Caco-2 (cell line): Measurements from ENCODE around the gene TPM4. TPM values are rescaled to one million over a fixed set of nuclear protein-coding genes. Genes with fewer than 3 reads are reported as not detected.
"Not testable (repeated sequence)": the region's sequence is repeated elsewhere in the genome, so short reads cannot be mapped to it uniquely, and the experiment has no call there.

Experiments used
- BruUV-seq: library from RNA; stranded (reverse); fragments of 400-500 nt; replicated peaks from 2 replicates; lab custom pipeline; 2021; lab: Mats Ljungman, UMichigan
- CTCF ChIA-PET: fragments of 300-600 bp; sonication (Branson Sonifier 250); formaldehyde crosslinking; loops from one replicate; lab custom pipeline; 2022; ENCODE audit warnings: antibody characterized with exemption; lab: Charles Lee
- POLR2A ChIA-PET: fragments of 300-600 bp; sonication (Branson Sonifier 250); formaldehyde crosslinking; loops from one replicate; lab custom pipeline; 2022; ENCODE audit warnings: antibody characterized with exemption; lab: Charles Lee
- DNase-seq, 2 experiments: peaks; one replicate each; pipeline versions ENCODE4 v3.0.0 to v3.0.0-alpha.2; 2020 to 2022
- H3K27me3 ChIP-seq: replicated peaks from 2 replicates; pipeline ENCODE4 v1.6.0; 2011; ENCODE audit warnings: low read length; ENCODE audit not compliant: control insufficient read depth, insufficient read depth
- H3K36me3 ChIP-seq: 2 replicates; pipeline ENCODE4 v1.5.1; 2011; ENCODE audit warnings: low read length; ENCODE audit not compliant: control insufficient read depth, insufficient read depth
- H3K4me1 ChIP-seq: fragments of 250-450 bp; sonication (Bioruptor Pico); 2 replicates; pipeline ENCODE4 v1.5.1; 2020; ENCODE audit warnings: mild to moderate bottlenecking
- H3K4me3 ChIP-seq: 2 replicates; pipeline ENCODE4 v1.5.1; 2011; ENCODE audit warnings: low read depth, mild to moderate bottlenecking, control low read depth, low read length
- H3K9me3 ChIP-seq: fragments of 250-450 bp; sonication (Bioruptor Pico); 2 replicates; pipeline ENCODE4 v1.5.1; 2020; ENCODE audit warnings: mild to moderate bottlenecking, moderate library complexity
- H3K27ac Mint-ChIP-seq: one replicate; pipeline ENCODE4 v1.8.0; 2022; ENCODE audit warnings: mixed read lengths; ENCODE audit not compliant: unreplicated experiment
- H3K27me3 Mint-ChIP-seq: one replicate; pipeline ENCODE4 v1.8.0; 2022; ENCODE audit warnings: mixed read lengths; ENCODE audit not compliant: insufficient read depth, unreplicated experiment
- H3K36me3 Mint-ChIP-seq: one replicate; pipeline ENCODE4 v1.8.0; 2022; ENCODE audit warnings: mild to moderate bottlenecking, mixed read lengths; ENCODE audit not compliant: insufficient read depth, unreplicated experiment
- H3K4me1 Mint-ChIP-seq: one replicate; pipeline ENCODE4 v1.8.0; 2022; ENCODE audit warnings: low read depth, mixed read lengths; ENCODE audit not compliant: unreplicated experiment
- H3K4me3 Mint-ChIP-seq: one replicate; pipeline ENCODE4 v1.8.0; 2022; ENCODE audit warnings: mild to moderate bottlenecking, moderate library complexity, mixed read lengths; ENCODE audit not compliant: unreplicated experiment
- H3K9me3 Mint-ChIP-seq: one replicate; pipeline ENCODE4 v1.8.0; 2022; ENCODE audit warnings: mixed read lengths; ENCODE audit not compliant: unreplicated experiment
- intact Hi-C: fragments of 100-400 bp; cut with micrococcal nuclease; formaldehyde crosslinking; loops from one replicate; pipeline ENCODE4 v1.10.0; 2022; ENCODE audit not compliant: unreplicated experiment
- total RNA-seq: library from RNA; stranded (reverse); gene quantifications from 2 replicates; pipeline ENCODE4 v1.2.3, GENCODE V29; 2022
- TF ChIP-seq, protein P1 (sequence below), 2 experiments: fragments of 200-600 bp in 1 of 2; IDR thresholded peaks; 1 replicate in 1 of 2; 2 replicates in 1 of 2; pipeline versions ENCODE4 v1.5.1 to v1.8.0; 2011 to 2022; ENCODE audit warnings: antibody characterized with exemption in 1 of 2, control low read depth in 1 of 2, inconsistent platforms in 1 of 2, low read depth in 1 of 2, low read length in 1 of 2, mild to moderate bottlenecking in 1 of 2, moderate library complexity in 1 of 2; ENCODE audit not compliant: insufficient read depth in 1 of 2, severe bottlenecking in 1 of 2, unreplicated experiment in 1 of 2

TPM4 gene
- total RNA-seq, 1 experiment from 2014 or later, result 368 TPM

DNA sequence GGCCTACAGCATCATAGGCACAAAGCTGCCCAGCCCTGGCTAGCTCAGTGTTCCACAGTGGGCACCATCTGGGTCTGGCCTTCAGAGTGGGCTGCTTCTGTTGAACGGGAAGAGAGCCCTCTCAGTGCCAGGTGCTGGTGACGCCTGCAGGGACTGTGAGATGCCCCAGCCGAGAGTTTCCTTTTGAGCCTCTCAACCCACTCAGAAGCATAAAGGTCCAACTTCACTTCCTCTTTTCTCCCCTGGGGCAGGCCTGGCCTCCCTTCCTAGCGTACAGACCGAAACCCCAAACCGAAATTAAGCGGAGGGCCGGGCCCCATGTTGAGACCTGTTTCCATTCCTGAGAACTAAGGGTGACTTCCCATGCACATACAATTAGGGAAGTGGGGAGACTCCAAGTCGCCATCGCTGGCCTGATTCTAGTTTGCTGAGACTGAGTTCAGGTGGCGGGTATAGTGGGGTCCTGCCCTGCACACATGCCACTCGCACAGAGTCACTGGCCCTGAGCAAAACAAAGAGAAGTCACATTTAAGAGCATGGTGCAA lies 42.3 kb downstream of the TPM4 start:
- CTCF ChIA-PET, result no interaction called here
- Histone ChIP-seq H3K4me1 (peaks cover 17% of the 10 kb centered on the region), H3K27me3 (no peaks in the 10 kb centered on the region), H3K4me3 (no peak overlapping the region), H3K36me3 (peaks cover 3% of the 10 kb centered on the region), H3K9me3 (no peaks in the 10 kb centered on the region)
- peaks cover 12% of the 10 kb centered on the region for H3K4me1 Mint-ChIP-seq
- intact Hi-C loops, result no loop called here
- peaks cover 87% of the 10 kb centered on the region for H3K36me3 Mint-ChIP-seq
- H3K27me3 Mint-ChIP-seq, result no peaks in the 10 kb centered on the region
- no TSS peak for BruUV-seq
- H3K4me3 Mint-ChIP-seq, result no peak overlapping the region
- H3K27ac Mint-ChIP-seq, result no peak overlapping the region
- DNase-seq, result no peak
- TF ChIP-seq, protein P1, sequence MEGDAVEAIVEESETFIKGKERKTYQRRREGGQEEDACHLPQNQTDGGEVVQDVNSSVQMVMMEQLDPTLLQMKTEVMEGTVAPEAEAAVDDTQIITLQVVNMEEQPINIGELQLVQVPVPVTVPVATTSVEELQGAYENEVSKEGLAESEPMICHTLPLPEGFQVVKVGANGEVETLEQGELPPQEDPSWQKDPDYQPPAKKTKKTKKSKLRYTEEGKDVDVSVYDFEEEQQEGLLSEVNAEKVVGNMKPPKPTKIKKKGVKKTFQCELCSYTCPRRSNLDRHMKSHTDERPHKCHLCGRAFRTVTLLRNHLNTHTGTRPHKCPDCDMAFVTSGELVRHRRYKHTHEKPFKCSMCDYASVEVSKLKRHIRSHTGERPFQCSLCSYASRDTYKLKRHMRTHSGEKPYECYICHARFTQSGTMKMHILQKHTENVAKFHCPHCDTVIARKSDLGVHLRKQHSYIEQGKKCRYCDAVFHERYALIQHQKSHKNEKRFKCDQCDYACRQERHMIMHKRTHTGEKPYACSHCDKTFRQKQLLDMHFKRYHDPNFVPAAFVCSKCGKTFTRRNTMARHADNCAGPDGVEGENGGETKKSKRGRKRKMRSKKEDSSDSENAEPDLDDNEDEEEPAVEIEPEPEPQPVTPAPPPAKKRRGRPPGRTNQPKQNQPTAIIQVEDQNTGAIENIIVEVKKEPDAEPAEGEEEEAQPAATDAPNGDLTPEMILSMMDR (IDR thresholded peaks at IDR 0.05; ENCODE audit: insufficient read depth in 1 of 2, low read depth in 1 of 2, low read length in 1 of 2, severe bottlenecking in 1 of 2, unreplicated experiment in 1 of 2), result no peak
- POLR2A ChIA-PET, result no interaction called here
- H3K9me3 Mint-ChIP-seq, result no peaks in the 10 kb centered on the region

DNA sequence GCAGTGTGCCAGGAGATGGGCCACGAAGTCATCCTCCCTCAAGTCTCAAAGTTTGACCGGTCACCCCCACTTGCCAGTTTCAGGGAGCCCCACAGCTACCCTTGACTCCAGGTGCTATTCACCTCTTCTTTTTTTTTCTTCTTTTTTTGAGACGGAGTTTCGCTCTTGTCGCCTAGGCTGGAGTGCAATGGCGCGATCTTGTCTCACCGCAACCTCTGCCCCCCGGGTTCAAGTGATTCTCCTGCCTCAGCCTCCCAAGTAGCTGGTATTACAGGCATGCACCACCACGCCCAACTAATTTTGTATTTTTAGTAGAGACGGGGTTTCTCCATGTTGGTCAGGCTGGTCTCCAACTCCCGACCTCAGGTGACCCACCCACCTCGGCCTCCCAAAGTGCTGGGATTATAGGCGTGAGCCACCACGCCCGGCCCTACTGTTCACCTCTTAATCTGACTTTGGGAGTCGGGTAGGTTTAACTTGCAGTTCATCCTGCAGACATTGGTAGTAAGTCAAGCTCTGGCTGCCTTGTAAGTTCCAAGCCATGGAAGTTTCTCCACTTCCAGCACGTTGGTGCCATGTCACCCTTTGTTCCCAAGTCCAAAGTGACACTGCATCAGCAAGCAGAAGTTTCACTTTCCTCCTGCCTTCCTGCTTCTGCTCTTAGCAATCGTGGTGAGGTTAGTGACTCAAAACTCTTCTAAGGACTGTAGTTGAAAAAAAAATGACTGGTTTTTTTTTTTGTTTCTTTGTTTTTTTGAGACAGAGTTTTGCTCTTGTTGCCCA lies 43.0 kb downstream of the TPM4 start:
- BruUV-seq, H3K36me3 ChIP-seq, H3K4me3 Mint-ChIP-seq, H3K9me3 Mint-ChIP-seq, H3K27me3 ChIP-seq, CTCF ChIA-PET, intact Hi-C loops, DNase-seq, H3K9me3 ChIP-seq, H3K4me3 ChIP-seq, H3K27me3 Mint-ChIP-seq: not testable (repeated sequence)
- H3K4me1 Mint-ChIP-seq, result peaks cover 12% of the 10 kb centered on the region
- H3K4me1 ChIP-seq, result peaks cover 17% of the 10 kb centered on the region
- POLR2A ChIA-PET, result interaction anchor here (0.7 kb wide), 1 partner anchor 94 kb away, joined by 6 read pairs; no protein-coding TSS in a partner anchor
- H3K36me3 Mint-ChIP-seq, result peaks cover 86% of the 10 kb centered on the region
- H3K27ac Mint-ChIP-seq, result peak overlapping the region; percentile 48

DNA sequence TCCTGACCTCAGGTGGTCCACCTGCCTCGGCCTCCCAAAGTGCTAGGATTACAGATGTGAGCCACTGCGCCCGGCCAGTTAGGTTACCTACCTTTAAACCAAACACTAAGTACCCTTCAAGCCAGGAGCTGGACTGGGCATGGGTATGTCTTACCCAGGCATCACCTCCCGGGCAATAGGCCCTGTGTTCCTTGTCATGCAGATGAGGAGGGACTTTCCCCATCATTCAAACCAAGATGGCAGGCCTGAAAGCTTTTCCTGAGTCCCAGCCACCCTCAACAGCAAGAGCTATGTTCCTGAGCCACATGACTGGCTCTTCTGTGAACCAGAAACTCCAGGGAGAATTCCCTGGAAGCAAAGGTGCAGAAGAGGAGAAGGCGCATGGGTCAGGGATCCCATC lies 44.8 kb downstream of the TPM4 start:
- ChIA-PET CTCF (no interaction called here), POLR2A (no interaction called here)
- H3K9me3 ChIP-seq, result no peaks in the 10 kb centered on the region
- BruUV-seq, result no TSS peak
- H3K27me3 Mint-ChIP-seq, result no peaks in the 10 kb centered on the region
- no peak for DNase-seq
- no peaks in the 10 kb centered on the region for H3K27me3 ChIP-seq
- H3K4me3 ChIP-seq, result no peak overlapping the region
- peaks cover 3% of the 10 kb centered on the region for H3K4me1 Mint-ChIP-seq
- H3K9me3 Mint-ChIP-seq, result no peaks in the 10 kb centered on the region
- peaks cover 88% of the 10 kb centered on the region for H3K36me3 Mint-ChIP-seq
- TF ChIP-seq, protein P1 (IDR thresholded peaks at IDR 0.05; ENCODE audit: insufficient read depth in 1 of 2, low read depth in 1 of 2, low read length in 1 of 2, severe bottlenecking in 1 of 2, unreplicated experiment in 1 of 2), result no peak
- peaks cover 5% of the 10 kb centered on the region; the same call in 1 of the 2 replicates for H3K4me1 ChIP-seq
- no peak overlapping the region for H3K27ac Mint-ChIP-seq
- no peak overlapping the region for H3K4me3 Mint-ChIP-seq
- H3K36me3 ChIP-seq, result peaks cover 3% of the 10 kb centered on the region
- intact Hi-C loops, result no loop called here
